Colon (tissue), 2 donors: ENCODE results near the gene TTBK1.
"Not testable (repeated sequence)": the region's sequence is repeated elsewhere in the genome, so short reads cannot be mapped to it uniquely, and the experiment has no call there.

Experiments
- FAIRE-seq: peaks from 2 replicates; lab custom pipeline; 2012; peaks lifted over from hg19 to GRCh38; lab: Jason Lieb, UNC
- donor health status: control.
- donor health status: control.

TTBK1 gene

DNA sequence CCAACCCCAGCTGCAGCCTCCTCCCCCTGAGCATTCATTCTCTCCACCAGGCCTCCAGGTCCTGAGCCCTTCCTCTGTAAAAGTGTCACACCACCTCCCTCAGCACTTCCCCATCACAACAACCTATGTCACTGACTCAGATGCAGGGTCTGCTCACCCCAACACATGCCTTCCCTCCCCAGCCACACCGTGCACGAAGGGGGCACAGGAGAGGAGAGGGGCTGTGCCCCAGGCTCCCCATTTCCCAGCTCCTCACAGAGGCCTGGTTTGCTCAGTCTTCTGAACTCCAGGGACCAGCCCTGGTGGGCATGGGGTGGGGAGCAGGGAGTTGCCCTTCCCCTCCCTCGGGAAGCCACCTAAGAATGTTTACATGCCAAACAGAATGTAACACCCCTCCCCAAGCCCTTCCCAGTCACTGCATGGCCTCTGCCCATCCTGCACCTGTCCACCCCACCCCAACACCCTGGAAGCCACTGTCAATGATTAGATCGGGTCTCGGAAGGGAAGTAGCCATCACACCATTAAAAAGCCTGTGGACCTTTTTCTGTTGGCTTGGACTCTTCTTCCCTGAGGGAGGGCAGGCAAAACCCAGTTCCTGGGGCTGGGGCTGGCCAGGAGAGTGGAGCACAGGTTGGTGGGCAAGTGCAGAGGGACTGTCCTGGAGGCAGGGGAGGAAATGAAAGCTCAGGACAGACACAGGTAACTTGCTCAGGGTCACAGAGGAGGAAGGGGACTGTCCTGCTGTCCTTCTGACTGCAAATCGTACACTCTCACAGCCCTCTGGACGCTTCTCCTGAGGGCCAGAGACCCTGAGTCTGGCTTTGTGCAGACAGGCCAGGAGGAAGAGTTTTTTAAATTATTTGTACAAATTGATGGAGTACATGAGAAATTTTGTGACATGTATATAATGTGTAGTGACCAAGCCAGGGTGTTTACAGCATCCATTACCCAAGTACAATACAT is 44.7 kb downstream of the TTBK1 start:
- FAIRE-seq = no peak

DNA sequence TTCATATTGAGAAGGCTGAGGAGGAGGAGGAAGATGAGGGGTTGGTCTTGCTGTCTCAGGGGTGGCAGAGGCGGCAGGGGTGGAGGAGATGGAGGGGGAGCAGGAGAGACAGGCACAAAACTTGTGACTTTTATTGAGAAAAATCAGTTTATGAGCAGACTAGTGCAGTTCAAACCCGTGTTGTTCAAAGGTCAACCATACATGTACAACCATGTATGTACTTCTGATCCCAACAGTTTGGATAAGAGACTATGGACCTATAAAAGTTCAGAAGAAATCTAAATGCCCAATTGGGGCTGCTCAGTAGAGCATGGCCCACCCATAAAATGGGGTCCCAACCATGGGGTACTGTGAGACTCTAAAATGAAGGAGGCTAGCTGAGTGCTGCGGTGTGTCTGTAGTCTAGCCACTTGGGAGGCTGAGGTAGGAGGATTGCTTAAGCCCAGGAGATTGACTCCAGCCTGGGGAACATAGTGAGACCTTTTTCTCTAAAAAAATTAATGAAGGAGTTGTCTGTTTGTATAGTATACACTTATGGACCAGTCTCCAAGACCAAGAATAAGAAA is 47.1 kb downstream of the TTBK1 start:
- FAIRE-seq = no peak

GRCh38 chr6:43290905-43291355 is 47.6 kb downstream of the TTBK1 start:
- FAIRE-seq = no peak

DNA sequence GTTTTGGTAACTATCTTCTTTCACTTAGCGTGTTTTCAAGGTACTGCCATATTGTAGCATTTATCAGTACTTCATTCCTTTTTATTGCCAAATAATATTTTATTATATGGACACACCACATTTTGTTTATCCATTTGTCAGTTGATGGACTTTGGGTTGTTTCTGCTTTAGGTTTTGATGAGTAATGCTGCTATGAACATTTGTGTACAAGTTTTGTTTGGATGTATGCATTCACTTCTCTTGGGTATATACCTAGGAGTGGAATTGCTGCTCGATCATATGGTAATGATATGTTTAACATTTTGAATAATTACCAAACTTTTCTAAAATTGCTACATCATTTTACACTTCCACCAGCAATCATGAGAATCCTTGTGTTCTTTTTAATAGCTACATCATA is 48.4 kb downstream of the TTBK1 start:
- no peak for FAIRE-seq

DNA sequence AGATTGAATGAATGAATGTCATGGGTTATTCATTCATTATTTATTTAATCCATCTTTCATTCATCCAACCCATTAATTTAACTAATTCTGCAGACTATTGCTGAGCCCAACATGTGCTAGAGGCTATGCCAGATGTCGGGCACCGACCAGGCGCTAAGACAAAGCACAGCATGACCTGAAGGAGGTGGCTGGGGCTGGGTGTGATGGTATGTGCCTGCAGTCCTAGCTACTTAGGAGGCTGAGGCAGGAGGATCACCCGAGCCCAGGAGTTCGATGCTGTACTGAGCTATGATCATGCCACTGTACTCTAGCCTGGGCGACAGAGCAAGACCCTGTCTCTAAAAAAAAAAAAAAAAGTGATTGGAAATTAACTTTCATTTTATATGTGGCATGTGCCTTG is 49.1 kb downstream of the TTBK1 start:
- no peak for FAIRE-seq

DNA sequence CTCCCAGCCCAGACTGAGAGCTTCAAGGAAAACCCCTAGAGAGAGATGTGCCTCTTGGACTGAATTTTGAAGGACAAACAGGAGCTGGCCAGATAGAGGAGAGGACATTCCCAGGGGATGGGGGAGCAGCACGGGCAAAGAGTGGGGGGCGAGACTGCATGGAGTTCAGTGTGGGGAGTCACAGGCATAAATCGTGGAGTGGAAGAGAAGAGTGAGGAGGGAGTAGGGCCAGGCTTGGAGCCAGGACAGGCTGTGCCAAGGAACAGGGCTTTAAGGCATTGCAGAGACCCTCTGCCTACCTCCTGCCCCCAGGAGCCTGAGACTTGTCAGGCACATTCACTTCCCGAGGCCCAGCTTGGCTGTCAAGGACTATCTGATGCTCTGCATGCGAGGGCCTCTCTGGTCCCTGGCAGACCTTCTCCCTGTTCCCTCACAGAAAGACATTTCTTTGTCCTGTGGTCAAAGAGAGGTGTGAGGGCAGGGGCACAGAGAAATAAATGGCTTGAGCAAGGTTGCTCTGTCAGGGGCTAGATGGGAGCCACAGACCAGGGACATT is 49.6 kb downstream of the TTBK1 start:
- no peak for FAIRE-seq

DNA sequence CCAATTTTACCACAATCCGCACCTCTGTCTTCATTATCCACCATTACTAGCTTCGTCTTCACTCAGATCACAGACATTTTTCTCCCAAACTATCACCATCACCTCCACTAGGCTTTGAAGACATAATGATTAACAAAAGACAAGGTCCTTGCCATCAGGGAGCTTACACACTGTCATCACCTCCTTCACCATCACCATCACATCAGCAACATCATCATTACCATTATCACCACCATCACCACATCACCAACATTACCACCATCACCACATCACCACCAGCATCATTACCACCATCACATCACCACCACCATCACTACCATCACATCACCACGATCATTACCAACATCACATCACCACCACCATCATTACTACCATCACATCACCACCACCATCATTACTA is 50.4 kb downstream of the TTBK1 start:
- no peak for FAIRE-seq

DNA sequence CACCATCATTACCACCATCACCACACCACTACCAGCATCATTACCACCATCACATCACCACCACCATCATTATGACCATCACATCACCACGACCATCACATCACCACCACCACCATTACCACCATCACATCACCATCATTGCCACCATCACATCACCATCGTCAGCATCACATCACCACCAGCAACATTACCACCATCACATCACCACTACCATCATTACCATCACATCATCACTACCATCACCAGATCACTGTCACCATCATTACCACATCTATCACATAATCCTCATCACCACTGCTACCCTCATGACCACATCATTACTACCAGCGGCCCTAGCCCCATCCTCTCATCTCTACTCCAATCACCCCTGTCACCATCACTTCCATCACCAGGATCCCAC is 51.3 kb downstream of the TTBK1 start:
- FAIRE-seq = no peak

- FAIRE-seq = no peak
Measured at GRCh38 chr6:43295456-43295855, 52.2 kb downstream of the TTBK1 start.

GRCh38 chr6:43296780-43297497 is 53.7 kb downstream of the TTBK1 start:
- no peak for FAIRE-seq

DNA sequence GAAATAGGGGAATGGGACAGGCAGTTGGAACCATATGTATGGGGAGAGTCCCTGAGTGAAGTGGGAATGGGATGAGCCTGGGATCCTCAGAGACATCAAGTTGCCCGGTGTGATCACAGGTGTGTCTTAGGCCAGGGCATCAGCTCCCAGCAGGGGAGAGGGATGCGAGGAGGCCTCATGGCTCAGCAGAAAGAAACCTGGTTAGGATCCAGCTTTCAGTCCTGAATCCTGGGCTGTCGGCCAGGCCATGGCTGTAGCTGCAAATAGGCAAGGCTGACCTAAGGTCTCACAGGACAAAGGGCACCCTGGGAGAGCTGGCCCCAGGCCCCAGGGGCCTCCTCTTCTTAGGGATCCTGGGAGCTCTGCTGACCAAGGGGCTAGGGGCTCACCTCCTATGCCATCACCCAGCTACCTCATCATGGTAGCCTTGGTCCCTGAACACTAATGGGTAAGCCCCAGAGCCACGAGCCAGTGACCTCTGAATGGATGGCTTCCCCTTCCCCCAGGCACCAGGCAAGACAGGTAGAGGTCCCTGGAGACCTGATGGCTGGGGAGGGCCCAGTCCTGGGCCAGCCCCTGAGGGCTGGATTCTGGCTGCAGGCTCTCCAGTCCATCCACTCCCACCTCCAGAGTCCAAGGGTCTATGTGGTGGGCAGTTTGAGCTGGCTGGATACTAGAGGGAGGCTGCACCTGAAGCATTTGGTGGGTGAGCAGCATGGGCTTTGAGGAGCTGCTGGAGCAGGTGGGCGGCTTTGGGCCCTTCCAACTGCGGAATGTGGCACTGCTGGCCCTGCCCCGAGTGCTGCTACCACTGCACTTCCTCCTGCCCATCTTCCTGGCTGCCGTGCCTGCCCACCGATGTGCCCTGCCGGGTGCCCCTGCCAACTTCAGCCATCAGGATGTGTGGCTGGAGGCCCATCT is 54.6 kb downstream of the TTBK1 start, which contains the start of gene SLC22A7:
SLC22A7 (plus strand) TSS at position 617 of the 921 bp plus-strand sequence; CDS start at position 716, 99 bp downstream.
- no peak for FAIRE-seq

DNA sequence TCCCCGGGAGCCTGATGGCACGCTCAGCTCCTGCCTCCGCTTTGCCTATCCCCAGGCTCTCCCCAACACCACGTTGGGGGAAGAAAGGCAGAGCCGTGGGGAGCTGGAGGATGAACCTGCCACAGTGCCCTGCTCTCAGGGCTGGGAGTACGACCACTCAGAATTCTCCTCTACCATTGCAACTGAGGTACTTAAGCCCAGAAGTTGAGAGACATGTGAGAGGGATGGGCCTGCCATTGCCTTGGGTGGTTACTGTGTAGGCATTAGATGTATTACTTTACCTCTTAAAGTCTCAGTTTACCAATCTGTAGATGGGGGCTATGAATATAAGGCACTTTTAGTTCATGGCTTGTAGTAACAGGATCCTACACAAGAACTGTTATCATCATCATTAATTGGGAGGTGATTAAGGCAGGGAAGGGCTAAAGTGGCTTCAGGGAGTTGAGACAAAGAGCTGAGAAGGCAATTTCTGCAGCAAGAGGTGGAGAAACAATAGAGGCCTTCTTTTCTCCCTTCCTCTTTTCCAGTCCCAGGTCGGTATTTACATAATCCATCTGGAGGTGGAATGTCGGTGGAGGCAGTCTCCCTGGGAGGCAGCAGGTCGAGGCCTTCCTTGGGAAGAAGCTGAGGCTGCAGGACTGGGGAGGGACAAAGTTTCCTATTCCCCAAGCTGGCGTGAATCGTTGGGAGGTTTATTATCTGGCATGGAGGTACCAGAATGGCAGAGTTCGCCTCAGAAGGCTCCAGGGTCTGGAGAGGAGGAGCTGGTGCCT is 55.5 kb downstream of the TTBK1 start:
- FAIRE-seq = no peak

DNA sequence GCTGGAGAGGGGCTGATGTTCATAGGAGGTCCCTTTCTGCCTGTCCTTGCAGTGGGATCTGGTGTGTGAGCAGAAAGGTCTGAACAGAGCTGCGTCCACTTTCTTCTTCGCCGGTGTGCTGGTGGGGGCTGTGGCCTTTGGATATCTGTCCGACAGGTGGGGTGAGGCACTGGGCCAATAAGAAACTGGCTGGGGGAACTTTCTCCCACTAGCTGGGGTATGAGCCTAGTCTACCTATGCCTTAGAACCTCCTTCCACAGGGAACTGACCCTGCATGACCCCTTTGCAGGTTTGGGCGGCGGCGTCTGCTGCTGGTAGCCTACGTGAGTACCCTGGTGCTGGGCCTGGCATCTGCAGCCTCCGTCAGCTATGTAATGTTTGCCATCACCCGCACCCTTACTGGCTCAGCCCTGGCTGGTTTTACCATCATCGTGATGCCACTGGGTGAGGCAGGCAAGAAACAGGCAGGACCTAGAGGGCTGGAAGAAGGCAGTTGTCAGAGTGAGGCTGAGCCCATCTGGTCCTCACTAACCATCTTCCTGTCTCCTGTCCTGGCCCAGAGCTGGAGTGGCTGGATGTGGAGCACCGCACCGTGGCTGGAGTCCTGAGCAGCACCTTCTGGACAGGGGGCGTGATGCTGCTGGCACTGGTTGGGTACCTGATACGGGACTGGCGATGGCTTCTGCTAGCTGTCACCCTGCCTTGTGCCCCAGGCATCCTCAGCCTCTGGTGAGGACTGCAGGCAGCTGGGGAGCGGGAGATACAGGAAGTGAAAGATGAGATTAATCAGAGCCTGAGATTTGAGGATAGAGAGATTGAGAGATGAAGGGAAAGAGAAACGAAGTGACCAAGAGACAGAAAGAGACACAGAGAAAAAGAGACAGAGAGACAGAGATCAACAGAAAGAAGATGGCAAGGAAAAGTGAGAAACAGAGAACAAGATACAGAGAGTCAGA is 56.3 kb downstream of the TTBK1 start:
- no peak for FAIRE-seq

DNA sequence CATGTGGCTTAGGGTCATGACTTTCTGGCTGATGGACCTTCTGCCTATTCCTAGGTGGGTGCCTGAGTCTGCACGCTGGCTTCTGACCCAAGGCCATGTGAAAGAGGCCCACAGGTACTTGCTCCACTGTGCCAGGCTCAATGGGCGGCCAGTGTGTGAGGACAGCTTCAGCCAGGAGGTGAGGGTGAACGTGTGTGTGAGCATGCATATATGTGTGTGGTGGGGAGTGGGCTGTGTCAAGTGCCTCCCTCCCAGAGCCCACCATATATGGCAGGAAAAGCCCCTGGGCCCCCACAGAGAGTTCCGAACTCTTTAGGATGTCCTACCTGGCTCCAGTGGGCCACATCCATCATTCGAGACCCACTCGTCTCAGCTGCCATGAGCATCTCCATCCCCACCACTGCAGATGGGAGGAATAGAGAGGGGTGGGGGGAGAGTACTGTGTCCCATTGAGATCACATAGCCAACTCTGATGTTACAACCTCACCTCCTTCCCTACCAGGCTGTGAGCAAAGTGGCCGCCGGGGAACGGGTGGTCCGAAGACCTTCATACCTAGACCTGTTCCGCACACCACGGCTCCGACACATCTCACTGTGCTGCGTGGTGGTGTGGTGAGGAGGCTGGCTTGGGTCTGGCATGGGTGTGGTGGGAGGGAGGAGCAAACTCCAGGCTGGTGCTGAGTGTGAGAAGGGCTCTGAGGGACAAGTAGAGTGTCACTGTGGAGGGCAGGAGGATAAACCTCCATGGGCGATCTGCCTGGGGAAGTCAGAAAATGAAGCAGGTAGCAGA is 58.0 kb downstream of the TTBK1 start:
- no peak for FAIRE-seq

DNA sequence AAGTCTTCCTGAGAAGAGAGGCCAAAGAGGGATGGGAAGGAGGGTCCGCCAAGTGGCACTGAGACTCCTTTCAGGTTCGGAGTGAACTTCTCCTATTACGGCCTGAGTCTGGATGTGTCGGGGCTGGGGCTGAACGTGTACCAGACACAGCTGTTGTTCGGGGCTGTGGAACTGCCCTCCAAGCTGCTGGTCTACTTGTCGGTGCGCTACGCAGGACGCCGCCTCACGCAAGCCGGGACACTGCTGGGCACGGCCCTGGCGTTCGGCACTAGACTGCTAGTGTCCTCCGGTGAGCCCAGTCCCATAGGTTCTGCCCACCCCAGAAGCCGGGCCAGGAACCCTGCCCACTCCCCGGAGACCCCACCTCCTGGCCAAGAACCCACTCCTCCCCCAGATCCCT is 58.8 kb downstream of the TTBK1 start:
- FAIRE-seq = no peak

GRCh38 chr6:43303006-43303405 is 59.7 kb downstream of the TTBK1 start:
- not testable (repeated sequence) for FAIRE-seq

GRCh38 chr6:43303751-43304331 is 60.6 kb downstream of the TTBK1 start:
- FAIRE-seq = no peak

- FAIRE-seq = no peak
Measured at GRCh38 chr6:43304361-43304760, 61.1 kb downstream of the TTBK1 start.
